Neural progenitor cell (in vitro differentiated cells): Measurements from ENCODE around the gene SEMA7A. TPM values are rescaled to one million over a fixed set of nuclear protein-coding genes. Genes with fewer than 3 reads are reported as not detected.

Source experiments
- DNase-seq: peaks from one replicate; pipeline ENCODE4 v3.0.0-alpha.2; 2016; ENCODE audit warnings: low spot score
- H2AFZ ChIP-seq: fragments of 200-600 bp; sonication (generic); replicated peaks from 2 replicates; pipeline ENCODE4 v1.6.1; 2016; ENCODE audit warnings: antibody characterized with exemption
- H3F3A ChIP-seq: fragments of 200-600 bp; sonication (generic); 2 replicates; pipeline ENCODE4 v1.6.1; 2016; ENCODE audit warnings: antibody characterized with exemption, low read depth
- H3K27ac ChIP-seq: fragments of 200-600 bp; sonication (generic); 2 replicates; pipeline ENCODE4 v1.5.1; 2016; ENCODE audit warnings: mild to moderate bottlenecking
- H3K27me3 ChIP-seq: fragments of 200-600 bp; sonication (generic); 2 replicates; pipeline ENCODE4 v1.6.1; 2016; ENCODE audit warnings: mild to moderate bottlenecking, moderate library complexity
- H3K36me3 ChIP-seq: fragments of 200-600 bp; sonication (generic); 2 replicates; pipeline ENCODE4 v1.5.1; 2016
- H3K4me1 ChIP-seq: fragments of 200-600 bp; sonication (generic); 2 replicates; pipeline ENCODE4 v1.6.1; 2016; ENCODE audit warnings: mixed run types
- H3K4me2 ChIP-seq: fragments of 200-600 bp; sonication (generic); 2 replicates; pipeline ENCODE4 v1.6.1; 2016
- H3K4me3 ChIP-seq: fragments of 200-600 bp; sonication (generic); 2 replicates; pipeline ENCODE4 v1.5.1; 2016
- H3K79me2 ChIP-seq: fragments of 200-600 bp; sonication (generic); 2 replicates; pipeline ENCODE4 v1.6.1; 2016; ENCODE audit warnings: low read depth
- H3K9ac ChIP-seq: fragments of 200-600 bp; sonication (generic); 2 replicates; pipeline ENCODE4 v1.6.1; 2016
- H3K9me3 ChIP-seq: fragments of 200-600 bp; sonication (generic); 2 replicates; pipeline ENCODE4 v1.5.1; 2016; ENCODE audit warnings: low read depth
- H4K20me1 ChIP-seq: fragments of 200-600 bp; sonication (generic); 2 replicates; pipeline ENCODE4 v1.6.1; 2016; ENCODE audit warnings: low read depth
- H3K27ac Mint-ChIP-seq: 3 replicates; pipeline ENCODE4 v1.8.0; 2021; ENCODE audit warnings: mixed read lengths
- H3K27me3 Mint-ChIP-seq: 2 replicates; pipeline ENCODE4 v1.8.0; 2022; ENCODE audit warnings: low read depth, mild to moderate bottlenecking, inconsistent platforms, moderate library complexity, mixed read lengths; ENCODE audit not compliant: insufficient read depth
- H3K36me3 Mint-ChIP-seq: 3 replicates; pipeline ENCODE4 v1.8.0; 2021; ENCODE audit warnings: mixed read lengths
- H3K4me1 Mint-ChIP-seq: 3 replicates; pipeline ENCODE4 v1.8.0; 2021; ENCODE audit warnings: mixed read lengths
- H3K4me3 Mint-ChIP-seq: 3 replicates; pipeline ENCODE4 v1.8.0; 2021; ENCODE audit warnings: mild to moderate bottlenecking, moderate library complexity, mixed read lengths
- H3K9me3 Mint-ChIP-seq: 3 replicates; pipeline ENCODE4 v1.8.0; 2020; ENCODE audit warnings: mixed read lengths
- CTCF ChIP-seq: fragments of 200-600 bp; sonication (generic); IDR thresholded peaks from 2 replicates; pipeline ENCODE4 v1.5.1; 2017; ENCODE audit warnings: antibody characterized with exemption, mild to moderate bottlenecking
- EZH2 ChIP-seq: fragments of 200-600 bp; sonication (generic); IDR thresholded peaks from 2 replicates; pipeline ENCODE4 v1.6.1; 2017; ENCODE audit warnings: antibody characterized with exemption, mild to moderate bottlenecking, moderate library complexity
- EZH2phosphoT487 ChIP-seq: fragments of 200-600 bp; sonication (generic); IDR thresholded peaks from 2 replicates; pipeline ENCODE4 v1.6.1; 2017; ENCODE audit warnings: antibody characterized with exemption
- total RNA-seq: library from RNA; depleted of rRNA; stranded (reverse); fragments of >200 nt; gene quantifications from 2 replicates; pipeline ENCODE4 v1.2.3, GENCODE V29; 2015; ENCODE audit warnings: low replicate concordance

Gene SEMA7A
- total RNA-seq, 1 donor from 2014 or later, result 3.5 TPM

GRCh38 chr15:74470631-74471395, 37.1 kb upstream of the SEMA7A start:
- Mint-ChIP-seq H3K9me3 (peaks cover 3% of the 10 kb centered on the region), H3K4me1 (no peaks in the 10 kb centered on the region), H3K4me3 (no peak overlapping the region), H3K27ac (no peak overlapping the region), H3K27me3 (no peaks in the 10 kb centered on the region), H3K36me3 (peaks cover 41% of the 10 kb centered on the region)
- no peak overlapping the region for H3K9ac ChIP-seq
- TF ChIP-seq CTCF (no peak), EZH2phosphoT487 (no peak)
- no peaks in the 10 kb centered on the region for H3K79me2 ChIP-seq
- H3K36me3 ChIP-seq, result peaks cover 8% of the 10 kb centered on the region
- no peak for DNase-seq
- H3F3A ChIP-seq, result no peaks in the 10 kb centered on the region
- H3K27me3 ChIP-seq, result no peaks in the 10 kb centered on the region
- H2AFZ ChIP-seq, result no peak overlapping the region
- H4K20me1 ChIP-seq, result no peaks in the 10 kb centered on the region
- H3K27ac ChIP-seq, result no peak overlapping the region
- no peak overlapping the region for H3K4me3 ChIP-seq
- H3K4me2 ChIP-seq, result no peak overlapping the region
- no peaks in the 10 kb centered on the region for H3K4me1 ChIP-seq
- no peaks in the 10 kb centered on the region for H3K9me3 ChIP-seq

GRCh38 chr15:74468341-74469032, 34.7 kb upstream of the SEMA7A start:
- Mint-ChIP-seq H3K27me3 (no peaks in the 10 kb centered on the region), H3K9me3 (peaks cover 5% of the 10 kb centered on the region), H3K27ac (no peak overlapping the region), H3K36me3 (peaks cover 49% of the 10 kb centered on the region), H3K4me1 (no peaks in the 10 kb centered on the region), H3K4me3 (no peak overlapping the region)
- Histone ChIP-seq H3K4me3 (no peak overlapping the region), H2AFZ (no peak overlapping the region), H3K27ac (no peak overlapping the region), H3F3A (no peaks in the 10 kb centered on the region), H3K9ac (no peak overlapping the region), H3K4me1 (no peaks in the 10 kb centered on the region), H3K9me3 (peaks cover 3% of the 10 kb centered on the region), H3K4me2 (no peak overlapping the region), H3K79me2 (peaks cover 11% of the 10 kb centered on the region), H4K20me1 (no peaks in the 10 kb centered on the region), H3K36me3 (peaks cover 8% of the 10 kb centered on the region), H3K27me3 (no peaks in the 10 kb centered on the region)
- TF ChIP-seq CTCF, result no peak
- no peak for TF ChIP-seq EZH2phosphoT487
- TF ChIP-seq EZH2, result no peak
- DNase-seq, result no peak

GRCh38 chr15:74466570-74466969, 32.8 kb upstream of the SEMA7A start:
- Mint-ChIP-seq H3K9me3 (peaks cover 8% of the 10 kb centered on the region), H3K4me3 (no peak overlapping the region), H3K27me3 (no peaks in the 10 kb centered on the region), H3K27ac (no peak overlapping the region), H3K4me1 (peaks cover 11% of the 10 kb centered on the region), H3K36me3 (peaks cover 44% of the 10 kb centered on the region)
- peaks cover 8% of the 10 kb centered on the region for H3K36me3 ChIP-seq
- no peaks in the 10 kb centered on the region for H4K20me1 ChIP-seq
- H3K4me3 ChIP-seq, result no peak overlapping the region
- H2AFZ ChIP-seq, result no peak overlapping the region
- no peak for TF ChIP-seq EZH2phosphoT487
- no peak for TF ChIP-seq EZH2
- no peak for TF ChIP-seq CTCF
- peaks cover 30% of the 10 kb centered on the region for H3K79me2 ChIP-seq
- no peak for DNase-seq
- peaks cover 6% of the 10 kb centered on the region for H3F3A ChIP-seq
- H3K9ac ChIP-seq, result no peak overlapping the region
- H3K27ac ChIP-seq, result no peak overlapping the region
- no peaks in the 10 kb centered on the region for H3K27me3 ChIP-seq
- no peak overlapping the region for H3K4me2 ChIP-seq
- peaks cover 5% of the 10 kb centered on the region for H3K9me3 ChIP-seq
- H3K4me1 ChIP-seq, result peaks cover 10% of the 10 kb centered on the region
